T1000 (cell line): ENCODE results near the gene PPP1CC.
"Not testable (repeated sequence)": the region's sequence is repeated elsewhere in the genome, so short reads cannot be mapped to it uniquely, and the experiment has no call there.

Experiments used
- DNase-seq: peaks from one replicate; lab custom pipeline; 2025; ENCODE audit warnings: mixed read lengths; lab: John Stamatoyannopoulos, UW

PPP1CC gene

DNA sequence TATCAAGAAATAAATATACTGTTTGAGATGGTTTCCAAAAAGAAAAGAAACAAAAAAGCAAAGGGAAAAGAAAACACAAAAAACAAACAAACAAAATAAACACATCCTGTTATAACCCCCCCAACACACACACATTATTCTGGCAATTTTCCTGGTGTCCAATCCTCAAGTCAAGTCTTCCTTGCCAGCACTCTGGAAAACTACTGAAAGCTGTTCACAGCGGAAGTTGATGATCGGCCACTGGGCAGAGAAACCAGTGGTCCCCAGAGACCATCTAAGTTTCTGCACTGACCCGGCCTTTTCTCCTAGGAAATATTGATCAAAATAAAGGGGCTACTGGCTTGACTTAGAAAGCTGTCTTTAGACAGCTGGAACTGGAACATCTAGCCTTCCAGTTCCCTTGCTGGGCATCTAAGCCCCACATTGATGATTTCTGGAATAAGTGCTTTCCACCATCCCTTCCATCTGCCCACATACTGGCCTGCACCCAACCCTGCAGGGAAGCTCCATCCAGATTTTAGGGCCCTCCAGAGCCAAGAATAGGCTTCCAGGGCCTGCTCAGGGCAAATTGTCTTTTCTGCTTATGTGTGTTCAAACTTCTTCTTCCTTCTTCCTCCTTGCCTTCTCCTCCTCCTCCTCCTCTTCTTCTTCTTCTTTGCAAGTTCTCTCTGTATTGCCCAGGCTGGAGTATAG, 11.6 kb upstream of the PPP1CC start:
- DNase-seq = no peak

DNA sequence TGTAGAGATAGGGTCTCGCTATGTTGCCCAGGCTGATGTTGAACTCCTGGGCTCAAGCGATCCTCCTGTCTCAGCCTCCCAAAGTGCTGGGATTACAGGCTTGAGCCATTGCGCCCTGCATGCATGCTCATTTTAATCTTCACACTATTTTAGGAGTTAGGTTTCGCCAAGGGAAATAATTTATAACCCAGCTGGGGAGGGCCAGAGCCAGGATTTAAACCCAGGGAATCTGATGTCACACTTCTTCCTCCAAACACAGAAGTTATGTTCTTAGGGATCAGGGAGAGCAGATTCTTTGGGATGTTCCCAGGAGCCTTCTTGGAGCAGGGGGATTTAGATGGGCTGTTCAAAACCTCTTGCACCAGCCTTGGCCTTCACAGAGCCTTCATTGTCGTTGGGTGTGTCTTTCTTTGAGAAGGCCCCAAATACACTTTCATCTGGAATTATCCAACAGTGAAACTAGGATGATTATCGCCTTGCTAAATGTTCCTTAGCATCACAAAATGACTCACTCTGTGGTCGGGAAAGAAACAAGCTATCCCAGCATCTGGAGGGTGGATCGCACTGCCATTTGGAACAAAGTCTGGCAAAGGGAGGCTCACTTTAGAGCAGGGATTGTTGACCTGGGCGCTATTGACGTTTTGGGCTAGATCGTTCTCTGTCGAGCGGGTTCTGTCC, 8.2 kb upstream of the PPP1CC start:
- no peak for DNase-seq

DNA sequence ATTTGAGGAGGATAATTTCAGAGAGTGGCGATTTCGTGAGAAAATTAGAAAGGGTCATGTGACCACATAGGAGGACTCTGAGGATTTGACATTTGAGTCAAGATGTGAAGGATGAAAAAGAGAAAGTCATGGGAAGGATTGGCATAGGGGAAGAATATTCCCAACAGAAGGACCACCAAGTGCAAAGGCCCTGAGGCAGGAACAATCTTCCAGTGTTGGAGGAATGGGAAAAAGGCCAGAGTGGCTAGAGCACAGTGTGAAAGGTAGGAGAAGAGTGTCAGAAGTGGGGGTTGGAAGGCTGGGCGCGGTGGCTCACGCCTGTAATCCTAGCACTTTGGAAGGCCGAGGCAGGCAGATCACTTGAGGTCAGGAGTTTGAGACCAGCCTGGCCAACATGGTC, 3.9 kb upstream of the PPP1CC start:
- DNase-seq = no peak

DNA sequence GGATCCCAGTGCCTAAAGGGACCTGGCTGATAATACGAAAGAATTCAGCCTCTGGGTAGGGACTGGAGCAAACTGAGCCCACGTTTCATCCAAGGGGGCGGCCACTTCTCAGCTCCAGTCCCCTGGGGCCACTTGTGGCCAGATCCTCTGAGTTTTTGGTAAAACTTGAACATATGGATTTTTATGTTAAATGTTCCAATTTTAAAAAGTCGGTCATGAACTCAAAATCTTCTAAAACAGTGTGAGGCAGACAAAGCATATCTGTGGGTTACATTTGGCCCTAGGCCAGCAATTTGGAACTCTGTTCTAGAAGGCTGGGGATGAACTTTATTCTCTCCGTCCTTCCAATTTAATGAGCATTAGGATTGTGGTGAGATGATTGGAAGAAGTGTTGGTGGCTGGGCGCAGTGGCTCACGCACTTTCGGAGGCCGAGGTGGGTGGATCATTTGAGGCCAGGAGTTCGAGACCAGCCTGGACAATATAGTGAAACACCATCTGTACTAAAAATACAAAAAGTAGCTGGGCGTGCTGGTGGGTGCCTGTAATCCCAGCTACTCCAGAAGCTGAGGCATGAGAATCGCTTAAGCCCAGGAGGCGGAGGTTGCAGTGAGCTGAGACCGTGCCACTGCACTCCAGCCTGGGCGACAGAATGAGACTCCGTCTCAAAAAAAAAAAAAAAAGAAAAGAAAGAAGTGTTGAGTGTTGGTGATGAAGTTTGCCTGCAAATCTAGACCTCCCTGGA, 3.0 kb upstream of the PPP1CC start:
- no peak for DNase-seq

DNA sequence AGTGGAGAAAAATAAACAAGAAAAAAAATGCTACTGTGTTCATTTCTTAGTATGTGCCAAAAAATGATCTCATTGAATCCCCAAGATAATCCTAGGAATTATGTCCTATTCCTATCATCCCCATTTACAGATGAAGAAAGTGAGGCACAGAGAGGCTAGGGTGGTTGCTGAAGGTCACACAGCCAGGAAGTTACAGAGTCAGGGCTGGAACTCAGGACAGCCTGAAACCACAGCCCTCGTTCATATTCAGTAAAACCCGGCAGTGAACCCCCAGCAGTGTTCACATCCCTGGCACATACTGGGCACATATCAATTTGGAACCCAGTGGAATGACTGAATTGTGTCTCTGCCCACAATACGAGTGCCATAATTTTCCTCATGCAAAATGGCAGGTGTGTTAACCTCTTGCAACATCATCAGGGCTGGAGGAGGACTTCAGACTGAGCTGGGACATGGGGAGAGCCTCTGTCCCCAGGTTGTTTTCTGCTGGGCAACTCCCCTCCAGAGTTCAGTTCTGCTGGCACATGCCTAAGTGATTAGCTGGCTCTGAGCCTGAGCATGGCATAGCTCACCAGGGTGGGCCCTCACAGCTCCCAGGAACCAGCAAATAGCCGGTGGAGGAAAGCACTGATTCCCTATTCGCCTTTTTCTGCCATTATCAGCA, 2.0 kb upstream of the PPP1CC start:
- DNase-seq = peak; percentile 8

DNA sequence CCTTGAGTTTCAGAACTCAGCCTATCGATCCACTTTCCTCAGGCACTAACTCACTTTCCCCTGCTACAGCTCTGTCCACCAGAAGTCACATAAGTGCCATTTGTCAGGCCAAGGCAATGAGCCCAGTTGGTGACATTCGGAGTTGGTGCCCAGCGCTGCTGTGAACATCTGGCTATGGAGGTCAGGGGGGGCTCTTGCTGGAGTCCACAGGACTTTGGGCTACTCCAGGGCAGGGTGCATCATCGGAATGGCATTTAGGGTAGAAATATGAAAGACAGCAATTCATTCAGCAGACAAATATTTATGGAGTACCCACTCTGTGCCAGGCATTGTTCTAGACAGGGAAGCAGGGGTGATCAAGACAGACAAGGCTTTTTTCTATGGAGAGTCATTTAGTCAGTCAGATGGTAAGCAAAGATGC, 1.5 kb upstream of the PPP1CC start:
- peak; percentile 35 for DNase-seq

DNA sequence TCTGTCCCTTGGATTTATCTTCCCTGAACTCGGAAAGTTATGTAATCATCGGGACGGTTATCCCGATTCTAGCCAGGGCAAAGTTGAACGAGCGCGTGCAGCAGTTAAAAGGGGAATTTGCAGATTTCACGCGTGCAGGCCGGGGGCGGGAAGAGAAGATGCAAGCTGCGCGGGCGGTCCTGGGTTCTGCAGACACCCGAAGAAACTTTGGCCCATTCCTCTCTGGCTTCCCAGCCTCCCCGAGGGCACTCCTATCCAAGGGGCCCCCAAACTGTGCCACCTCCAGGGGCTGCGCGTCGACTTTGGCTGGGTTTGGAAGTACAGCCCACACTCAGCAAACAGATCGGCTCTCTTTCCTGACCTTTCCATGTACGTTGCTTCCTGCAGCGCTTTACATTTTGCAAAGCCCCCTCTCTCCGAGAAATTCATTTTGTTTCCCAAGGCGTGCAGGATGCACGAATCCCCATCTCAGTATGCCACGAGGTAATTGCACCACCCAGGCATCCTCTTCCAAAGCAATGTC, 941 bp upstream of the PPP1CC start:
- no peak for DNase-seq

DNA sequence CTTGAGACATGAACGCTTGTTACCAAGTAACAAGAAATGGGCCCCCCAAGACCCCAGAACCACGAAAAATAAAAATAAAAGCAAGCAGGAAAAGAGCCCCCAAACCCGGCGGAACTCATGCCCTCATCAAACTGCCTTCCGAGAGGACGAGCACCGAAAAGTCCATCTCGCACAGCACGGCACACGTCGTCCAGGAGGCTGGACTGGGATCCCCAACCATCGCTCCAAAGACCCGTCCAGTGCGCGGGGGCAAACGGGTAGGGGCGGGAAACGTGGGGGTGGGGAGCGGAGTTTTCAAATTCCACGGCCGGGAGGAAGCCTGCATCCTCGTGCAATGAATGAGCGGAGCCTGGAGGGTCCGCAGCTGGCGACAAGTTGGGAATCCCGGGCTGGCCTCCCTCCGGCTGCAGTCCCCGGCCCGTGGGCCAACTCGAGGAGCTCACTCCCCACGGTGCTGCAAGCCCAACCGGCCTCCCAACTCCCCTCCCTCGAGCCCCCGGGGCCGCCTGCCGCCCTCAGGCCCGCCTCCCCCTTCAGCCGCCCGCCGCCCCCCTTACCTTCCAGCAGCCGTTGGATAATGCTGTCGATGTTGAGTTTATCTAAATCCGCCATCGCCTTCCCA, 484 bp downstream of the PPP1CC start:
- no peak for DNase-seq

DNA sequence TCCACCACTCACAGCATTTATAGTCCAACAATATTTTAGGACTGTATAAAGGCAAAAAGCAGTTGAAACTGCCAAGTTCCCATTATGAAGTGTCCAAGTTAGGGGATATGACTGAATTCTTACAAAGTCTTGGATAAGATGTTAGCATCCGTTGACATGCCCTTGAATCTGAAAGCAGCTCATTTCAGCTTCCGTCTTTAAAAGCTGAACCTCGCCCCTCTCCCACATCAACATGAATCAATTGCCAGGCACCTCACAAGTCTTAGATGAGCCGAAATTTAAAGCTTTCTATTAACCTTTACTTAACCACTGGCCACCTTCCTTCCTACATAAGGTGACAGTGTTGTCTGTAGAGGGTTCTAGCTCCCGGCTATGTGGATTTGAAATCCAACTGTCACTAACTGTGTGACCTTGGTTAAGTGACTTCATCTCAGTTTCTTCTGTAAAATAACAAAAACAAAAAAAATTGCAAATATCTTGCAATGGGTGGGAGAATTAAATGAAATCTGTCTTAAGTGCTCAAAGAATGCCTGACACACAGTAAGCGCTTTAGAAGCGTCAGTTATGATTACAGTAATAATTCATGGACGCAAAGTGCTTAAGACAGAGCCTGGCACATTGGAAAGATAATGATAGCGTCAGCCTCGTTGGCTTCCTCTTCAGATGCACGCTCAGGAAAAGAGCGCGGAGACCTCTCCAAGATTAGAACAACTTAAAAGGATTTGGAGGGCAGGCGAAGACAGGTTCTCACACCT, 1.2 kb downstream of the PPP1CC start:
- DNase-seq = no peak

DNA sequence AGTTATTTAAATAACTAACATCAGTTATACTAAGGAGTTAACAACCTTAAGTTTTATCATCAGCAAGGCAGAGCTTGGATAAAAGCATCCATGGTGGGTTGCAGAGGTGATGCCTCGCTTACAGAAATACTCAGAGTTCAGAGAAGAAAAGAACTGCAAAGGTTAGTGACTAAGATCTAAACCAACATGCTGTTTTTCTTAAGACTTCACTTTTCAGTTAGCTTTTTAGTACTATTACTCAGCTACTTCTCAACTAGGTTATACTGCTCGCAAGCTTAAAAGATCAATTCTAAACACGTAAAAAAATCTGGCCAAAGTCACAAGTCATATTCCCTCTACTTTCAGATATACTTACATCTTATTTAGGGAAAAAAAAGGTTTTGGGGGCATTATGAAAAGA, 2.8 kb downstream of the PPP1CC start:
- DNase-seq = no peak

DNA sequence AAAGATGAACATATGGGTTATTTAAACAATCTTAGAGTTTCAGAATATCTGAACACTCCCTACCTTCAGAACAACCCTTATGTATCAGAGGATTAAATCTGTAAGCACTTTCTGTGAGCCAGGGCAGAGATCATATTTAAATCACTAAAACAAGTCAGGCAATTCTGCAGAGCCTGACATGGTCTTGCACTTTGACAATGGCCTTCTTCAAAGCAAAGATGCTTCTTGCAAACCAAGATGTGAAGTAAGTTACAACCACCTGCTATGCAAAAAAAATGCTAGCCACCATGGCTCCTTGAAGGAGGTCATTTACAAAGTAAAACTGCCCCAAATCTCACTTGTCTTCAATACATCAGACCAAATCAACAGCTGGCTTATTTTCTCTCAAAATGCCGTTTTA, 3.2 kb downstream of the PPP1CC start:
- no peak for DNase-seq

DNA sequence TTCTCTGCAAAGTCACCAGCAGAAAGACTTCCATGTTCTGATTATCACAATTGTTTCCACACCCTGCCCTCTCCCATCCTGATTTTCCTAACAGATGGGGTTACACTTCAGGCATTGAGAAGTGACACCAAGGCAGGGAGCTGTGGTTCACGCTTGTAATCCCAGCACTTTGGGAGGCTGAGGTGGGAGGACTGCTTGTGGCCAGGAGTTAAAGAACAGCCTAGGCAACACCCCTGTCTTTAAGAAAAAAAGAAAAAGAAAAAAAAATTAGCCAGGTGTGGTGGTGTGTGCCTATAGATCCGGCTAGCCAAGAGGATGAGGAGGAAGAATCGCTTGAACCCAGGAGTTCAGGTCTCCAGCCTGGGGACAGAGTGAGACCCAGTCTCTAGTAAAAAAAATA, 5.2 kb downstream of the PPP1CC start:
- no peak for DNase-seq

DNA sequence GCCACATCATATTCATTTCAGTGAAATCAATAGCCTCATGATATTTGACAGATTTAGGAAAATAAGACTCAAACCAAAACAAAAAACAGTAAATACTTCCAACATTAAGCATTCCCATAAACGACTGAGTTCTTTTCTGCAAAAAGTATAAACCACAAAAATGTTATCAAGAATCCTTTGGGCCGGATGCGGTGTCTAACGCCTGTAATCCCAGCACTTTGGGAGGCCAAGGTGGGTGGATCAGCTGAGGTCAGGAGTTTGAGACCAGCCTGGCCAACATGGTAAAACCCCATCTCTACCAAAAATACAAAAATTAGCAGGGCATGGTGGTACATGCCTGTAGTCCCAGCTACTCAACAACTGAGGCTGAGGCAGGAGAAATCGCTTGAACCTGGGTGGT, 5.7 kb downstream of the PPP1CC start:
- DNase-seq = not testable (repeated sequence)

DNA sequence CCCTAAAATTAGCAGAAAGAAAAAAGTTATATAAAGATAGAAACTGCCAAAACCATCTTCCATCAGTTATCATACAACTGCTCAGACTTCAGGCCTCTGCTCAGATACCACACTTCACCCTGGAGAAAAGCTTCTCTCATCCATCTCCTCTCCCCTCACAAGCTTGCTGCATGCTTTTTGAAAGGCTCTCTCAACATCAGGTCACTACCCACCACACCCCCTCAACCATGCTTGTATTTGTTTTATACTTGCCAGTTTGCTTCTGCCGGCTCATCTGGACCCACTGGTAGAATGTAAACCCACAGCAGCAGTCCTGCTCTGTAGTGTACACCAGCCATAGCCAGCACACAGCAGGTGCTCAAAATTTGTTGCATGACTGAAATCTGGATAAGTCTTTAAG, 8.8 kb downstream of the PPP1CC start:
- no peak for DNase-seq

DNA sequence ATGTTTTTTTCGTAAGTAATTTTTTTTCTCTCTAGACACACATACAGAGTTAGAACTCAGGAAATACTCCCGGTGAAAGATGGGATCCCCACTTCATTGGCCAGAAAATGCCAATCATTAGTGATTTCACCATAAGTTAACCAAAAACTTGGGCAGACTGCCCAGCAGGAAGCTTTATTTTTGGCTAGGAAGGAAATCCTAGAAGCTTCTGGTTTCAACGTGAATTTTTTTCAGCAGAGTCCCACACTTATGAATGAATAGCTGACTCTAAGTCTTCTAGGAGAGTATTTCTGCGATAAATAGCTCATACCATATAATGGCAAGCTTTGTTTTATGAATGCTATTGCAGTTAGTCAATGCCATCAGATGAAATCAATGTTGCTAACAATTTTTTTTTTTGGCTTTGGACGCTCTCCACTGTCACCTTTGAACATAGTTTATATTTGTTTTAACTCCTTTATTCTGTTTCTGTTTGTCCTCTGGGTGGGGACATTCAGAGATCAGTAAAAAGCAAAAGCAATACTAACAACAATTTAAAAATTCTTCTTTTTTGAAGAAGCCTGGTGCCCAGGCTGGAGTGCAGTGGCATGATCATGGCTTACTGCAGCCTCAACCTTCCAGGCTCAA, 9.5 kb downstream of the PPP1CC start:
- no peak for DNase-seq

DNA sequence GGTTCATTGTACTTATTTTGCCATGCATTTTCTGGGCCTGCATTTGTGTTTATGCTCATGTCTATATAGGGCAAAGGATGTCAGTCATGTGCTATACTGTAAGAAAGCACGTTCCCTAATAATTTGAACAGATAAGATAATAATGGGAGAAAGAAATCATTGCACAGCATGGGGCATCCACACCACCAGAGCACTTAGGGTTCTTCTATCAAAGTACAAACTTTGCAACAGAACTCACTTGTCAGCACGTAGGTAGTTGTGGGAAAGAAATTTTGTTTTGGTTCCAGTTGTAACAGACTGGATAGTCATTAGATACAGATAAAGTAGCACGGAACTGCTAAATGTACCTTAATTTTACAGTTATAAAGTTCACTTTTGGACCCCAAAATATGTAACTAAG, 10.1 kb downstream of the PPP1CC start:
- DNase-seq = no peak

DNA sequence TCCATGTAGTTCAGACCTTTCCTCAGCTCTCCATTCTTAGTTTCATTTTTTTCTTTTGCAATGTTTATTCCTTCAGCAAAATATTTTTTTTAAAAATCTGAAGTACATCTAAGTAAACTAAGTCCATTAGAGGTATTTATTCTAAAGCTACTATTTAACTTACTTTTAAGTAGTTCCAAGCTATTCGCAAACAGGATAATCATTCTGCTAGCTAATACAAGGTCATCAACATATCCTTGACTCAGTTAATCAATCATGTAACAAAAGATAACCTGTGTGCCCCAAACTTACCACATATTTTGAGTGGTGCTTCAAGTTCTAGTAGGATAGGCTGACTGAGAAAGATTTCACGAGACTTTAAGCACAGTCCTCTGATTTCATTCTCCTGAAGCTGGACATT, 11.2 kb downstream of the PPP1CC start:
- no peak for DNase-seq

DNA sequence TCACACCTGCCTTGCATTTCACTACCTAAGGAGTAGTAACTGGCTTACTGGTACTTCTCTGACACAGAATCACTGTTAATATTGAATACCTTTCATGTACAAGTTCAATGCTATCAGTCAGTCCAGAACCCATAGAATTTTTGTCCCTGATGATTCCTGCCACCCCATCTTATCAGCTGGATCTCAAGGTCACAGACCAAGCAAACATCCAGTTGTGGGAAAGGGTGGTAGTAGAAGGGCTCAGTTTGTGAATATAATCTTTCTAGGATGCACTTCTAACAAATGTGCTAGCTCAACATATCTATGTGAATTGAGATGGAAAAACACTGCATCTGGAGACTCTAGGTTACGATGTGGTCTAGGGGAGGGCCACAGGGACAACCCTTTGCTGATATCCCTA, 14.1 kb downstream of the PPP1CC start:
- no peak for DNase-seq

DNA sequence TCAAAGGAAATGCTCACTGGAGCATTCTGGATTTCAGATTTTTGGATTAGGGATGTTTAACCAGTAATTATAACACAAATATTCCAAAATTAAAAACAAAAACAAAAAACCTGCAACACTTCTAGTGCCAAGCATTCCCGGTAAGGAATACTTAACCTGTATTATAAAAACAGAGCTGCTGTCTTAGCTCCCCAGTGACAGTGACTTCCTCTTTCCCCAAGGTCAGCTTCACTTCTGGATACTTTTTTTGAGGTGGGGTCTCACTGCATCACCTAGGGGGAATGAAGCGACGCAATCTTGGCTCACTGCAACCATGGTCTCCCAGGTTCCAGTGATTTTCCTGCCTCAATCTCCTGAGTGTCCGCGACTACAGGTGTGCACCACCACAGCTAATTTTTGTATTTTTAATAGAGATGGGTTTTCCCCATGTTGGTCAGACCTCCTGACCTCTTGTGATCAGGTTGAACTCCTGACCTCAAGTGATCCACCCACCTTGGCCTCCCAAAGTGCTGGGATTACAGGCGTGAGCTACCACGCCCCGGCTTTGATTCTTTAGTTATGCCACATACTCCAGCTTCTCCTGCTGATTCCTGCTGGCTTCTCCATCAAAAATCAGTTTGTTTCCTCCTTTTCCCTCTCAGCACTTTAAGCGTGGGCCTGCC, 15.9 kb downstream of the PPP1CC start:
- DNase-seq = no peak

DNA sequence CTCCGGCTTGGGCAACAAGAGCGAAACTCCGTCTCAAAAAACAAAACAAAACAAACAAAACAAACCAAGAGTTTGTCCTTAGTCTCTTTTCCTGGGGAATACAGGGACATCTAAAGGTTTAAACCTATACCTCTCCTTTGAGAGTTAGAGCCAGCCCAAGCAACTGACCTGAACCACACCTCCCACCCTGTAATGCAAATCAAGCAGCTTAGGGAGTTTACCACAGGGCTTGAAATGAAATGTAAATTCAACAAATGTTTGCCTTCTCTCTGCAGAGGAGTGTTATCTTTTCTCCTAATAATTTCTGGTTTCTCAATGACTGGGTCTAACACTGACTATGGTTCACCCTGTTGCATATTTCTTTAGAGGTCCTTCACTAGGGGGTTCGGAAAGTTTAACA, 16.7 kb downstream of the PPP1CC start:
- no peak for DNase-seq
